ENCODE data around the gene CLASP1. TPM values are rescaled to one million over a fixed set of nuclear protein-coding genes. Genes with fewer than 3 reads are reported as not detected.

The CLASP1 gene
- polyA plus RNA-seq, 1 donor (not counting 4 experiments of a cell fraction or from before 2014, with no cell fraction given): 16.7 TPM

- H3K27me3 ChIP-seq (ENCODE audit: control insufficient read depth, extremely low read depth, insufficient read depth, low read length): no peaks in the 10 kb centered on the region
- no peak for TF ChIP-seq EZH2 (IDR thresholded peaks at IDR 0.05; ENCODE audit: low read length)
- TF ChIP-seq, protein P1, sequence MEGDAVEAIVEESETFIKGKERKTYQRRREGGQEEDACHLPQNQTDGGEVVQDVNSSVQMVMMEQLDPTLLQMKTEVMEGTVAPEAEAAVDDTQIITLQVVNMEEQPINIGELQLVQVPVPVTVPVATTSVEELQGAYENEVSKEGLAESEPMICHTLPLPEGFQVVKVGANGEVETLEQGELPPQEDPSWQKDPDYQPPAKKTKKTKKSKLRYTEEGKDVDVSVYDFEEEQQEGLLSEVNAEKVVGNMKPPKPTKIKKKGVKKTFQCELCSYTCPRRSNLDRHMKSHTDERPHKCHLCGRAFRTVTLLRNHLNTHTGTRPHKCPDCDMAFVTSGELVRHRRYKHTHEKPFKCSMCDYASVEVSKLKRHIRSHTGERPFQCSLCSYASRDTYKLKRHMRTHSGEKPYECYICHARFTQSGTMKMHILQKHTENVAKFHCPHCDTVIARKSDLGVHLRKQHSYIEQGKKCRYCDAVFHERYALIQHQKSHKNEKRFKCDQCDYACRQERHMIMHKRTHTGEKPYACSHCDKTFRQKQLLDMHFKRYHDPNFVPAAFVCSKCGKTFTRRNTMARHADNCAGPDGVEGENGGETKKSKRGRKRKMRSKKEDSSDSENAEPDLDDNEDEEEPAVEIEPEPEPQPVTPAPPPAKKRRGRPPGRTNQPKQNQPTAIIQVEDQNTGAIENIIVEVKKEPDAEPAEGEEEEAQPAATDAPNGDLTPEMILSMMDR (optimal IDR thresholded peaks at IDR 0.05 in 1 of 3, IDR thresholded peaks at IDR 0.05 in 1 of 3, conservative IDR thresholded peaks at IDR 0.05 in 1 of 3; ENCODE audit: extremely low read depth in 1 of 3, insufficient read depth in 2 of 3, low read length in 3 of 3): no peak
- no peaks in the 10 kb centered on the region for H3K9me3 ChIP-seq (ENCODE audit: control insufficient read depth, low read depth, low read length)
- no peaks in the 10 kb centered on the region for H3K9me1 ChIP-seq (ENCODE audit: control insufficient read depth, extremely low read depth, insufficient read depth, low read length)
- H2AFZ ChIP-seq (ENCODE audit: control insufficient read depth, low read length): no peak overlapping the region
- no peak overlapping the region for H3K9ac ChIP-seq (ENCODE audit: control insufficient read depth, extremely low read depth, insufficient read depth, low read length)
- no peak overlapping the region for H3K4me2 ChIP-seq (ENCODE audit: control insufficient read depth, extremely low read depth, insufficient read depth, low read depth, low read length)
- no peak for FAIRE-seq
- H3K4me1 ChIP-seq (ENCODE audit: control insufficient read depth, extremely low read depth, insufficient read depth, low read length): peaks cover 25% of the 10 kb centered on the region
- peaks cover 0 to under 1% of the 10 kb centered on the region in 2 experiments for H3K36me3 ChIP-seq (ENCODE audit: control insufficient read depth in 2 of 2, extremely low read depth in 1 of 2, insufficient read depth in 2 of 2, low read length in 2 of 2)
- dilution Hi-C loops (cut with MboI; ENCODE audit: extremely low pct_ligation_motif_present, low sequenced_read_pairs): no loop called here
- no peak overlapping the region for H3K27ac ChIP-seq (ENCODE audit: control insufficient read depth, insufficient read depth, low read length)
- H3K79me2 ChIP-seq (ENCODE audit: control insufficient read depth, insufficient read depth, low read length): peaks cover 74% of the 10 kb centered on the region
- no peak for DNase-seq (ENCODE audit: low read depth, low spot score)
- H3K4me3 ChIP-seq (ENCODE audit: control insufficient read depth in 2 of 3, extremely low read depth in 1 of 3, insufficient read depth in 2 of 3, low read depth in 1 of 3, low read length in 3 of 3): no peak overlapping the region
- H4K20me1 ChIP-seq (ENCODE audit: control insufficient read depth, extremely low read depth, insufficient read depth, low read length): no peaks in the 10 kb centered on the region
These were observed 157.7 kb downstream of the CLASP1 start for GRCh38 chr2:121491518-121491917.

- Histone ChIP-seq H3K36me3 (ENCODE audit: control insufficient read depth in 2 of 2, extremely low read depth in 1 of 2, insufficient read depth in 2 of 2, low read length in 2 of 2) (no peaks in the 10 kb centered on the region), H3K9me3 (ENCODE audit: control insufficient read depth, low read depth, low read length) (no peaks in the 10 kb centered on the region), H3K4me2 (ENCODE audit: control insufficient read depth, extremely low read depth, insufficient read depth, low read depth, low read length) (no peak overlapping the region), H3K27ac (ENCODE audit: control insufficient read depth, insufficient read depth, low read length) (no peak overlapping the region), H3K9ac (ENCODE audit: control insufficient read depth, extremely low read depth, insufficient read depth, low read length) (no peak overlapping the region), H3K4me1 (ENCODE audit: control insufficient read depth, extremely low read depth, insufficient read depth, low read length) (peaks cover 34% of the 10 kb centered on the region), H3K79me2 (ENCODE audit: control insufficient read depth, insufficient read depth, low read length) (peaks cover 65% of the 10 kb centered on the region), H3K4me3 (ENCODE audit: control insufficient read depth in 2 of 3, extremely low read depth in 1 of 3, insufficient read depth in 2 of 3, low read depth in 1 of 3, low read length in 3 of 3) (no peak overlapping the region), H4K20me1 (ENCODE audit: control insufficient read depth, extremely low read depth, insufficient read depth, low read length) (no peaks in the 10 kb centered on the region), H3K9me1 (ENCODE audit: control insufficient read depth, extremely low read depth, insufficient read depth, low read length) (no peaks in the 10 kb centered on the region), H2AFZ (ENCODE audit: control insufficient read depth, low read length) (no peak overlapping the region), H3K27me3 (ENCODE audit: control insufficient read depth, extremely low read depth, insufficient read depth, low read length) (no peaks in the 10 kb centered on the region)
- dilution Hi-C loops (cut with MboI; ENCODE audit: extremely low pct_ligation_motif_present, low sequenced_read_pairs): no loop called here
- TF ChIP-seq, protein P1 (optimal IDR thresholded peaks at IDR 0.05 in 1 of 3, IDR thresholded peaks at IDR 0.05 in 1 of 3, conservative IDR thresholded peaks at IDR 0.05 in 1 of 3; ENCODE audit: extremely low read depth in 1 of 3, insufficient read depth in 2 of 3, low read length in 3 of 3): no peak
- TF ChIP-seq EZH2 (IDR thresholded peaks at IDR 0.05; ENCODE audit: low read length): no peak
- FAIRE-seq (no peak), DNase-seq (ENCODE audit: low read depth, low spot score) (no peak)
These were observed 158.6 kb downstream of the CLASP1 start for GRCh38 chr2:121490584-121491133.

Measured in keratinocyte (primary cell).